Uterus (tissue), 4 donors: ENCODE results near the gene CMTM6. TPM values are rescaled to one million over a fixed set of nuclear protein-coding genes. Genes with fewer than 3 reads are reported as not detected.

Experiments used
- DNase-seq, 2 donors: peaks; one replicate each; pipeline ENCODE4 v3.0.0-alpha.2; 2019 to 2020
- H3K27ac ChIP-seq, 2 donors: fragments of 200-600 bp; sonication (generic); 1 replicate in 1 of 2; 2 replicates in 1 of 2; pipeline ENCODE4 v1.5.1; 2016 to 2018
- H3K27me3 ChIP-seq, 2 donors: fragments of 200-600 bp; sonication (generic); one replicate each; pipeline ENCODE4 v1.5.1; 2018 to 2019; ENCODE audit warnings: control low read depth in 1 of 2
- H3K36me3 ChIP-seq, 2 donors: fragments of 200-600 bp; sonication (generic); one replicate each; pipeline ENCODE4 v1.5.1; 2019; ENCODE audit warnings: control low read depth in 1 of 2
- H3K4me1 ChIP-seq, 2 donors: fragments of 200-600 bp; sonication (generic); one replicate each; pipeline ENCODE4 v1.5.1; 2018 to 2019; ENCODE audit warnings: control low read depth in 1 of 2
- H3K4me3 ChIP-seq, 2 donors: fragments of 200-600 bp; sonication (generic); 1 replicate in 1 of 2; 2 replicates in 1 of 2; pipeline ENCODE4 v1.5.1; 2018 to 2019; ENCODE audit warnings: mild to moderate bottlenecking in 1 of 2
- H3K9me3 ChIP-seq, 2 donors: fragments of 200-600 bp; sonication (generic); one replicate each; pipeline ENCODE4 v1.5.1; 2019; ENCODE audit warnings: control low read depth in 1 of 2
- POLR2A ChIP-seq, 2 donors: fragments of 450-650 bp; IDR thresholded peaks; one replicate each; pipeline ENCODE4 v1.6.1; 2016; ENCODE audit warnings: antibody characterized with exemption in 2 of 2, mild to moderate bottlenecking in 1 of 2, moderate library complexity in 1 of 2
- intact Hi-C: fragments of 100-400 bp; cut with DNase I; formaldehyde crosslinking; loops from one replicate; pipeline ENCODE4 v1.15.1; 2023; ENCODE audit warnings: low total_unique reads
- total RNA-seq, 4 donors: library from RNA; depleted of rRNA in 3 of 4; stranded (reverse); fragments of >200 nt in 3 of 4; gene quantifications; one replicate each; pipeline versions ENCODE4 v1.1.0 to v1.2.4, GENCODE V29; 2014 to 2023
- TF ChIP-seq, protein P1 (sequence below), 4 experiments: fragments of 200-600 bp in 2 of 4; fragments of 450-650 bp in 2 of 4; sonication (generic) in 2 of 4; IDR thresholded peaks; one replicate each; pipeline ENCODE4 v1.5.1; 2016 to 2019; ENCODE audit warnings: antibody characterized with exemption in 4 of 4, mild to moderate bottlenecking in 2 of 4, moderate library complexity in 1 of 4
- donor health status: DM: yes; HTN: yes; CAD: no.

CMTM6 gene
- total RNA-seq, 4 donors from 2014 or later: 12.8 to 118 (median 52.4) TPM

DNA sequence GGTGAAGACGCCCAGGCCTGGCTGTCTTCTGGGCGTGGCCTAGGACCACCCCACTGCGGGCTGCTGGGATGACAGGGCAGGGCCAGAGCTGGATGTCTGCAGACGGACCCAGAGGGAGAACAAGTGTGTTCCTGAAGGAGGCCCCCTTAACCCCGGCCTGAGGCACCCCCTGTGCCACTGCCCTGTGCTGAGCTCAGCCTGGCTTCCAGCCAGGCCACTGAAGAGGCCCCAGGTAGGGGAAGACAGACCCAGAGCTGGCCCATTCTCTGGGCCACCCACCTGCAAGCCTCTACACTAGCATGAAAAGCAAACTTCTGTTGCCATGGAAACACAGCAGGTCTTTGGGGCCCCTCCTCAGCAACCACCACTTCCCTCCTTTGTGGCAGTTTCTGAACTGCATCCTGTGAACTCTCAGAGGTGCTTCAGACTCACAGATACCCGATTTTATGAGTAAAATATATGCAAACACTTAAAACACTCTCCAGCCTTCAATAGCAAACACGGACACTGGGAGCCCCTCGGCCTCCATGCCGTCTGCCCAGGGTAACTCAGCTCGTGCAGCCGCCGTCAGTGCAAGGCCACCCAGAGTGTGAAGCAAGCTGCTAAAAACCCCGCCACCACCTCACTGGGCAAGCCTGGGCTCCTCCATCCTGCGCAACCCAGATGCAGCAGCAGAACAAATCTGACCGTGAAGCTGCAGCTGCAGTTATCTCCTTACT is 42.5 kb downstream of the CMTM6 start:
- no peaks in the 10 kb centered on the region for H3K9me3 ChIP-seq
- intact Hi-C loops: no loop called here

DNA sequence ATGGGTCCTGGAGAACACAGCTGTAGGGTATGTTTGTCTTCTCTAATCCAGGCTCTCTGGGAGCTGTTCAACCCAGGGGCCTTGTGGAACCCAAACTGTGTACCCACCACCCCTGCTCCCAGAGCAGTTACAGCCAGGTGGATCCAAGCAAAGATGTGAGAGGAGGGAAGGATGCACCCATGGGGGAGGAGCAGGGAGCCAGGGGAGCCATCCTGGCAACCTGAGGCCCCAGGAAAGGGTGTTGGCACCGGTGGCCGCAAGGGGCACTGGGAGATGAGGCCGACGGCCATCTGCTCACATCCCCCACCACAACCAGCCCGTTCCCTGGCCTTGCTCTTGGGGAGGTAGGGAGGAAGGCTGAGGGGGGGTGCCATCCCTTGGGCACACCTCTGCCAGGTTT is 43.2 kb downstream of the CMTM6 start:
- no peaks in the 10 kb centered on the region for H3K36me3 ChIP-seq
- no peak overlapping the region for H3K4me3 ChIP-seq
- no peaks in the 10 kb centered on the region for H3K4me1 ChIP-seq
- DNase-seq: no peak
- no peaks in the 10 kb centered on the region for H3K27me3 ChIP-seq
- intact Hi-C loops: no loop called here
- H3K9me3 ChIP-seq: no peaks in the 10 kb centered on the region
- no peak overlapping the region for H3K27ac ChIP-seq
- TF ChIP-seq, protein P1, sequence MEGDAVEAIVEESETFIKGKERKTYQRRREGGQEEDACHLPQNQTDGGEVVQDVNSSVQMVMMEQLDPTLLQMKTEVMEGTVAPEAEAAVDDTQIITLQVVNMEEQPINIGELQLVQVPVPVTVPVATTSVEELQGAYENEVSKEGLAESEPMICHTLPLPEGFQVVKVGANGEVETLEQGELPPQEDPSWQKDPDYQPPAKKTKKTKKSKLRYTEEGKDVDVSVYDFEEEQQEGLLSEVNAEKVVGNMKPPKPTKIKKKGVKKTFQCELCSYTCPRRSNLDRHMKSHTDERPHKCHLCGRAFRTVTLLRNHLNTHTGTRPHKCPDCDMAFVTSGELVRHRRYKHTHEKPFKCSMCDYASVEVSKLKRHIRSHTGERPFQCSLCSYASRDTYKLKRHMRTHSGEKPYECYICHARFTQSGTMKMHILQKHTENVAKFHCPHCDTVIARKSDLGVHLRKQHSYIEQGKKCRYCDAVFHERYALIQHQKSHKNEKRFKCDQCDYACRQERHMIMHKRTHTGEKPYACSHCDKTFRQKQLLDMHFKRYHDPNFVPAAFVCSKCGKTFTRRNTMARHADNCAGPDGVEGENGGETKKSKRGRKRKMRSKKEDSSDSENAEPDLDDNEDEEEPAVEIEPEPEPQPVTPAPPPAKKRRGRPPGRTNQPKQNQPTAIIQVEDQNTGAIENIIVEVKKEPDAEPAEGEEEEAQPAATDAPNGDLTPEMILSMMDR (IDR thresholded peaks at IDR 0.05): no peak
- no peak for TF ChIP-seq POLR2A (IDR thresholded peaks at IDR 0.05)

More for the DNA sequence above, 42.5 kb downstream of the CMTM6 start:
- DNase-seq: no peak
- Histone ChIP-seq H3K27ac (no peak overlapping the region), H3K36me3 (no peaks in the 10 kb centered on the region), H3K4me1 (no peaks in the 10 kb centered on the region), H3K4me3 (no peak overlapping the region), H3K27me3 (no peaks in the 10 kb centered on the region)
- no peak for TF ChIP-seq POLR2A (IDR thresholded peaks at IDR 0.05)
- TF ChIP-seq, protein P1 (IDR thresholded peaks at IDR 0.05): no peak

DNA sequence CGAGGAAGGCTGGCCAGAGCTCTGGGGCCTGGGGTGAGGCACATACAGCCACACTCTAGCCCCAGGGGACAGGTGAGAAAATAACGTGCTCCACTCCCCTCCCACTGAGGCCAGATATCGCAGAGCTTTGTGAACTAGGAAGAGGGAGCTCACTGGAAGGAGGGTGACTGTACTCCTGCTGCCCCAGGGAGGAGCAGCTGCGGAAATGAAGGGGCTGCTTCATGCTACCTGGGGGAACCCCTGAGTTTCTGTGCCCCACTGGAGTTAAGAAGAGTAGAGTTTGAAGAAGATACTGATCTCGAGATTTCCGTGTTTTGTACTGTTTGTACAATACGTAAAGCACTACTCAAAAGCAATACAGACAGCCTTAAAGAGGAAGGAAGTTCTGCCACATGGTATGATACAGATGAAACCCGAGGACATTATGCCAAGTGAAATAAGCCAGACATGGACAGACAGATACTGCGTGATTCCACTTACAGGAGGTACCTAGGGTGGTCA is 44.6 kb downstream of the CMTM6 start:
- TF ChIP-seq, protein P1 (IDR thresholded peaks at IDR 0.05): no peak
- no peak for TF ChIP-seq POLR2A (IDR thresholded peaks at IDR 0.05)
- H3K36me3 ChIP-seq: no peaks in the 10 kb centered on the region
- no peak overlapping the region for H3K4me3 ChIP-seq
- intact Hi-C loops: no loop called here
- peak overlapping the region in 1 of 2 donors; percentile 8 for H3K27ac ChIP-seq
- no peaks in the 10 kb centered on the region for H3K4me1 ChIP-seq
- no peaks in the 10 kb centered on the region for H3K27me3 ChIP-seq
- no peak for DNase-seq
- H3K9me3 ChIP-seq: no peaks in the 10 kb centered on the region

DNA sequence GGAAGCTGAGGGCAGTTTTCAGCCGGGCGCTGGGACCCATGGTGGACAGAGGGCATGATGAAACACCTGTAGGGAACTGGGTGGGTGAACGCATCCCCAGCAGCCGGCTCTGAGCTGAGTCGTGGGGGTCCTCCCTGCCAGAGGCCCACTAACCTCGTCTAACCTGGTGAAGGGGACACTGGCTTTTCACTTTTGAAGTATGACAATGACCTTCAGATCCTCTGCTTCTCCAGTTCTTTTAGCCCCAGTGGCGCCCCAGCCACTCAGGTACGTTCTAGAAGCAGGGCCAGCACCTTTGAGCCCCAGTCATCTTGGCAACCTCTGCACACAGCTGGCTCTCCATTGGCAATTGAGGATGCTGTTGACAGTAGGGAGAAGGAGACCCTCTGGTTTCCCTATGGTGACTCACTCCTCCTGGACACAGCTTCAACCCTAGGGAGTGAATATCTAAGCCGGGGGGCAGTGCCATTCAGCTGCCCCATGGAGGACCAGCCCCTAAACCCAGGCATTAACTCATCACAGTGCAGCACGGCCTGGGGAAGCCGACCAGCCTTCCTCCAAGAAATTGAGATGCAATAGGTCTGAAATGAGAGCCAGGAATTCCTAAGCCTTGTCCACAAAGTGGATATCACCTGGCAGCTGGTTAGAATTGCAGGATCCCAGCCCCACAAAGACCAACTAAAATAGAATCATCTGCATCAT is 46.1 kb downstream of the CMTM6 start:
- TF ChIP-seq, protein P1 (IDR thresholded peaks at IDR 0.05): no peak
- no peak for TF ChIP-seq POLR2A (IDR thresholded peaks at IDR 0.05)
- H3K4me1 ChIP-seq: no peaks in the 10 kb centered on the region
- no peaks in the 10 kb centered on the region for H3K27me3 ChIP-seq
- H3K36me3 ChIP-seq: no peaks in the 10 kb centered on the region
- no peak overlapping the region for H3K4me3 ChIP-seq
- intact Hi-C loops: no loop called here
- no peak overlapping the region for H3K27ac ChIP-seq
- no peaks in the 10 kb centered on the region for H3K9me3 ChIP-seq
- DNase-seq: no peak
